NCI-H146 (cell line): ENCODE data around the gene GRAP.

ENCODE experiments used
- DNase-seq: peaks from one replicate; lab custom pipeline; 2025; lab: John Stamatoyannopoulos, UW

Gene GRAP

DNA sequence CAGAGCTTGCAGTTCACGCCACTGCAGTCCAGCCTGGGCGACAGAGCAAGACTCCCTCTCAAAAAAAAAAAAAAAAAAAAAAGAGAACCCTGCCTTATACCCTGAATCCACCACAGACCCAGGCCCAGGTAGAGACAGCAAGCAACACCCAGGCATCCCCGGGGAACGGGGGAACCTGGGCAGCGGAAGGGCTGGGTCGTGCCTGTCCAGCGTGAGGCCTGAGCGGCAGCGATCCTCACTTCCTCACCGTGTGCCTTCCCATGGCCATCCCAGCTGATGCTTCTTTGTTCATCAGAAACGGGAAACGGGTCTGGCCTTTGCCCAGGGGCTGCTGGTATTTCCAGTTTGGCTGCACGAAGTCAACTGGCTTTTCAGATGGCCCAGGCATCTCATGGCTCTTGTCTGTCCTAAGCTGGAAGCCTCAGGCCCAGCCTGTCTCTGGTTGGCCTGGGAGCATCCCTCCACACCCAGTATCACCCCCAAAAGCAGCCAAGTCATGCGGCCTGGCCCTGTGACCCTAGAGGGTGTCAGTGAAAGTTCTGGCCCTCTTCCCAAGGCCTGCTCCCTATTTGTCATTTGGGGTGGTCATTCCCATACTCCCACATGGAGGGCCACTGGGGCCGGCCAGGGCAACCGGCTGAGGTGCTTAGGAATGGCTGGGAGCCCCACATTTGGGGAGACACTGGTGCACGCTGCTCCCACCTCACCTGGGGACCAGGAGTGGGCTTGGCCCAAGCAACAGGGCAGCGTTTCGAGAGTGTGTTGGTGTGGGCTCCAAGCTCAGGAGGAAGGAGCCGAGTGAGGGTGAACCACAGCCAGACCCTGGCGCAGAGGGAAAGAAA lies 62.3 kb downstream of the GRAP start:
- no peak for DNase-seq

DNA sequence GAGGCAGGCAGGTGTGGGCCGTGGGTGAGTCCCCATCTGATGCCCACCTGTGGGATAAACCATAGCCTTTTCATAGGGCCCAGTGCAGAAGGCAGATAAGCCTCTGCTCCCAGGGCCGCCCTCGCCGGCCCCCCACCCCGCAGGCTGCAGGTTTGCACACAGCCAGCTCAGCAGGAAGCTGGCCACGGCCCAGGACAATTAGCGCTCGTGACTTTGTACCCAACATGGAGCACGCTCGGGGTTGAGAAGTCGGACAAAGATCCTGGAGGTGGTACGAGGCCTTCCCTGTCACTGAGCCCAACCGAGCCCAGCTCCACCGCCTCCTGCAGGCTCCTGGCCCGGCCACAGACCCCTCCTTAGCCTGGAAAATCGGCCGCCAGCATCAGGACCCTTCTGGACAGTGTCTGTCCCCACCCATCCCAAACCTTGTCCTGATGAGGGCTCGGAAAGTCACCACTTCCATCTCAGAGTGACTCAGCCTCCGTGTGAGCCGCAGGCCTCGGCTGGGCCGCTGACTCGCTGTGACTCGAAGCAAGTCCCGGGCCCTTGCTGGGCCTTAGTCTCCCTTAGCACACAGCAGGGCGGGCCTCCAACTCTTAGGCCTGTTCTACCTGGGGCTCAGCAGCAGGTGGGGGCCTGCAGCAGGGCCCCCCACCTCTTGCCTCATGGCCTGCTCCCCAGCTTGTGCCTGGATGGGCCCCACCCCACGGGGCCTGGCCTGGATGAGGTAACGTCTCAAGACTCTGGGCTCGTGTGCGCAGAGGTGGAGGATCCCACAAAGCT lies 64.9 kb downstream of the GRAP start:
- peak; percentile 98 for DNase-seq

DNA sequence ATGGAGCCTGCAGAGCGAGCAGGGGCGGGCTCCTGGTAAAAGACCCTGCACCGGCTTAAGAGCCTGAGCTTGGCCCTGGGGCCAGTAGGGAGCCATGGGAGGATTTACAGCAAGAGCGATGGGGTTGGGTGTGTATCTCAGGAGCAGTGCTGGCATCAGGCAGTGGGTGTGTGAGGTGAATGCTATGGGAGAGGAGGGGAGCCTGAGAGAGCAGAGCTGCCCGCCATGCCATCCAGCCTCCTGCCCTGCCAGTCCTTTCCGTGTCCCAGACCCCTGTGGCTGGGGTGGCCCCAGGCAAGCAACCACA lies 65.5 kb downstream of the GRAP start:
- DNase-seq: no peak

DNA sequence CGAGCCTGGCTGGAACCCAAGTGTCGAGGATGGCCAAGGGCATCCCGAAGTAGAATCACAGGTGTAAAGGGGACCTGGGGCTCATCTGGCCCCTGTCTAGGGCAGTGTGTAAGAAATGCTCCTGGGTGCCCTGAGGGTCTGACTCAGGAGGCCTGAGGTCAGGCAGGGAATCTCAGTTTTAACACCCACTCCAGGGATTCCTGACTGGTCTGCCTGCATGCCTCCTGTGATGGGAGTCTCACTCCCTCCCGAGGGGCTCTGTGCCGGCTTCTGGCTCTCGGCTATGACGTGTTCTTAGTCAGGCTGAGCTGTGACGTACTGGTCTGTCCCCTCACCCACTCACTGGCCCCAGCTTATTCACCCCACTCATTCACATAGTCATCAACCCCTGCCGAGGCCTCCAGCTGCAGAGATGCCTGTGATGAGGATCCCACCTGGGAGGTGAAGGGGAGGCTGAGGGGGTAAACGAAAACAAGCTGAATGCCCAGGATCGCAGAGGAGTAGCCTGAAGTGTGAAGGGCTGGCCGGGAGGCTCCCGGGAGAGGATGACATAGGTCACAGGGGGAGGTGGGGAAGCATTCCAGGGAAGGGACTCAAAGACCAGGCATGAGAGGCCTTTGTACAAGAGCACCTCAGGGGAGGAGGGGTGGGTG lies 65.9 kb downstream of the GRAP start:
- peak; percentile 84 for DNase-seq

DNA sequence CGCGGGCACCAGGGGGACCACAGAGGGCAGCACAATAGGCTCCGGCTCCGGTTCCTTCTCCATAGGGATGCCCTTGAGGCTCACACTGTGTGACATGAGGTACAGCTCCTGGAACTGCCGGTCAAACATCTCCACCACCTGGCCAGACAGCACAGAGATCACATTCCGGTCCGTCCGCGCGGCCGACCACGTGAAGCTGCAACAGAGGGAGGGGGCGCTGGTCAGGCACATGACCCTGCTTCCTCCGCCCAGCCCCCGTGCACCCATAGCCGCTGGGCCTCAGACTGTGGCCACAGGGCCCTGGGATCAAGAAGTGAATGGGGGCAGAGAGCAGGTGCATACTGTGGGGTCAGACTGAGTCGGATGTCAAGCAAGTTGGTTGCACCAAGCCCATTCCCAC lies 68.1 kb downstream of the GRAP start:
- DNase-seq: no peak

DNA sequence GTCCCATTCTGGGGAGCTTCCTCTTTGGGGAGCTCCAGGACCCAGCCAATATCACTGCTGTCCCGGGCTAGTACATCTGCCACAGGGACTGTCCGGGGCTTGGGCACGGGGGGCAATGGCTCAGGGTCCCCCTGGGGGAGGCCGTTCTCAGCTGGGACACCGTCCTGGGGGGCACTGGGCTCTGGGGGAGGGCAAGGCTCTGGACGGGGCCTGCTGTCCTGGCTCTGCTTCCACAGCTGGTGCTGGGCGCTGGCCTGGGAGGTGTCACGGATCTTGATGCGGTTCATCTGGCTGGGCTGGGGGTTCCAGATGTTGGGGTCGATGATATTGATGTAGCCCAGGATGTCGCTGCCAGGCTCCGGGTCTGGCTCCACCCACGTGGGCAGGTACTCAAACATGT lies 68.7 kb downstream of the GRAP start:
- DNase-seq: no peak

DNA sequence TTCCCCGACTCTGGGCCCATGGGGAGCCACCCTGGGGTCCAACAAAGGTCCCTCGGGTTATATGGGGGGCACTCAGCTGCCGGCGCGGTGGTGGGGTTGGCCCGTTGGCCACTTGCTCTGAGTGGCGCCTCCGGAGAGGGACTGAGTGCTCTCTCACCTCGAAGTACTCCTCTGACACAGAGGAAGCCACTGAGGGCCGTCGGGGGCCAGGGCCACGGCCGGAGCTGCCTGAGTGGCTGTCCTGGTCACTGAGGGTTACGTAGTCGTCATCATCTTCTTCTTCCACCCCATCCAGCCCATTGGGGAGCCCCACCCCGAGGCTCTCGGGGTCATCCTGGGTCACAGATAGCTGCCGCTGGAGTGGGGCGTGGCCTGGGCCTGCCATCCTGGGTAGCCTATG lies 69.1 kb downstream of the GRAP start:
- DNase-seq: no peak

DNA sequence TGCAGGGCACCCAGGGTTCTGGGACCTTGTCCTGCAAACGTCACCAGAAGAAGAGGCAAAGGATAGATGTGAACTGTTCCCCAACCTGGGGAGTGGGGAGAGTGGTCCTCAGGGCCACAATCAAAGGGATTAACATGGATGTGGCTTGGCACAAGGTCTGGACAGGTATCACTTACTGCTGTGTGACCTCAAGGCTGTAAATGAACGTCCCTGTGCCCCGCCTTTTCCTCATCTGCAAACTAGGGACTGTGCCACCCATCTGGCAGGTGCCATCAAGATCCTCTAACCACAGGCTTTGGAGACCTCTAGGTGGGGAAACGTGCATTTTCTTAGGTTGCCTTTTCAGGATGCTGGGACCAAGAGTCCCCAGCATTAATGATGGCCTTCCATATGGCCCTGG lies 69.7 kb downstream of the GRAP start:
- DNase-seq: no peak

DNA sequence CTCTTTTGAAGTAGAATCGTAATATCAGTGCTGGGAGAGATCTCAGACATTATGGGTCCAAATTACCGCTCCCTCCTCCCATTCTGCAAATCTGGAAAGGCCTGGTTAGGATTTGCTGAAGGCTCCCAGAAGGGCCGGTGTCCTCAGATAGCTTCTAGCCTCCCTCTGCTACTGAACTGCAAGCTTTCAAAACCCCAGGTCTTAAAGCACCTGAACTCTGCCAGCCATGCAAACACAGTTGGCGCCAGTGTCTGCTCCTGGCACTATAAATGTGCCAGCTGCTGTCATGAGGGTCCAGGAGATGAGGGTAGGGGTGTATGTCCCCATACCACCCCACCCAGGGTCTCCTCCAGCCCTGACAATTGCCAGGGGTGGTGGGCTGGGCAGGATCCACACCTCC lies 70.6 kb downstream of the GRAP start:
- no peak for DNase-seq

DNA sequence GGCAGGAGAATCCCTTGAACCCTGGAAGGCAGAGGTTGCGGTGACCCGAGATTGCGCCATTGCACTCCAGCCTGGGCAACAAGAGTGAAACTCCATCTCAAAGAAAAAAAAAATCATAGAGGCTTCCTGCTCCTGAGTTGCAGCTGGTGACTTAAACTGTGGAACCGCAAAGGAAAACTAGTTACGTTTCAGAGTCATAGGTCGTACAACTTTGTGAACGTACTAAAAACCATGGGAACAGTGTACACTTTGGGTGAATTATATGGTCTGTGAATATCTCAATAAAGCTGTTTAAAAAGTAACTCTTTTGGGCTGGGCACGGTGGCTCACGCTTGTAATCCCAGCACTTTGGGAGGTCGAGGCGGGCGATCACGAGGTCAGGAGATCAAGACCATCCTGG lies 71.2 kb downstream of the GRAP start:
- DNase-seq: no peak

DNA sequence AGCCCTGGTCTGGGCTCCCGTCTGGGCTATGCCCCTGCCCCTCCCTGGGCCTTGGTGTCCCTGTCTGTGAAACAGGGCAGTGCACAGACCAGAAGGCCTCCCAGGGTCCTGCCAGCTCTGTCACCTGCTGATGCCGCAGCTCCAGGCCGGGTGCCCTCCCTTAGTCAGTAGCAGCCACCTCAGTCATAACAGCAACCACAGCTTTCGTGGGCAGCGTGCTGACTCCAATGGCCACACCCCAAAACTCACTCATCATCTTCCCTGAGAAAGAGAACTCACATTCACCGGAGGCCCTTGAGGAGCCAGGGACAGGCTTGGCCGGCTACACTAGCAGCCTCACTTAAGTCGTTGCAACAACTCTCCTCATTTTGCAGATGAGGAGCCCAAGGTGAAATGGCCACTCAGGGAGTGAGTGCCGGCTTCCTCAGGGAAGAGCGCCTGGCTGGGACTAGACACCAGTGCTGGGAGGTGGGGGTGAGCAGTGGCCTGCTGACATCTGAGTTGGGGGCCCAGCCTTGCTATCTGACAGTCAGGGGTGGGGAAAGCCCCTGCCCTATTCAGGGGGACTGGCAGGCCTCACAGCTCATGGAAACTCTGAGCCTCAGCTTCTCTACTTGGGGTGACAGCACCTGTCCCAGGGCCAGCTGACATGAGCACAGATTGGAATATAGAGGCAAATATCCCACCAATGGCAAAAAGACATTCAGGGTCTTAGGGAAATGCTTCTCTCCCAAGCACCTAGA lies 72.2 kb downstream of the GRAP start:
- DNase-seq: no peak

DNA sequence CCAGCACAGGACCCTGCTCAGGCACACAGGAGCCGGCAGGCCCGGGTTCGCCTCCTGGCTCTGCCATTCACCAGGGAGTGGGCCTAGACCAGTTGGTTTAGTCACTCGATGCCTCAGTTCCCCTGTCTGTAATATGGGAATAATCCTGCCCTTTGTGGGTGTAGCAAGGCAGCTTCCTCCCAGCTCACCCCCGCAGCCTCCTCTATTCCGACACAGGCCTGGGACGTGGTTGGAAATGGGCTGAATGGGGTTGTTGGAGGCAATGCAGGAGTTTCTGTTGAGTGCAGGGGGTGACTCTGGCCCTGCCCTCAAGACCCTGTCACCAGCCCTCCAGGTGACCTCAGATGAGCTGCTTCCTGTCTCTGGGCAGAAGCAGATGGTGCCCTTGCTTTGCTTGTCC lies 75.0 kb downstream of the GRAP start:
- DNase-seq: no peak
